Tongue (tissue), 2 donors: ENCODE results near the gene DGKI. TPM values are rescaled to one million over a fixed set of nuclear protein-coding genes. Genes with fewer than 3 reads are reported as not detected.

Experiments
- DNase-seq: peaks from one replicate; pipeline ENCODE4 v3.0.0-alpha.2; 2015
- total RNA-seq: library from RNA; depleted of rRNA; stranded (reverse); fragments of >200 nt; gene quantifications from one replicate; pipeline ENCODE4 v1.2.3, GENCODE V29; 2014

DGKI gene
- total RNA-seq, 1 donor from 2014 or later, result 5.6 TPM

- no peak for DNase-seq
These were observed 442.0 kb downstream of the DGKI start for GRCh38 chr7:137404660-137405317.

- no peak for DNase-seq
These were observed 443.4 kb downstream of the DGKI start for GRCh38 chr7:137403353-137403695.

GRCh38 chr7:137402536-137403352 lies 444.0 kb downstream of the DGKI start:
- no peak for DNase-seq

GRCh38 chr7:137399827-137400823 lies 446.6 kb downstream of the DGKI start:
- DNase-seq, result no peak

GRCh38 chr7:137396051-137396450 lies 450.7 kb downstream of the DGKI start:
- no peak for DNase-seq

GRCh38 chr7:137395420-137395819 lies 451.4 kb downstream of the DGKI start:
- no peak for DNase-seq

- no peak for DNase-seq
These were observed 453.2 kb downstream of the DGKI start for GRCh38 chr7:137393570-137393969.

GRCh38 chr7:137390076-137390475 lies 456.7 kb downstream of the DGKI start:
- no peak for DNase-seq

- DNase-seq, result no peak
These were observed 457.9 kb downstream of the DGKI start for GRCh38 chr7:137388916-137389315.

- no peak for DNase-seq
These were observed 459.8 kb downstream of the DGKI start for GRCh38 chr7:137386966-137387365.

GRCh38 chr7:137381045-137381444 lies 465.7 kb downstream of the DGKI start:
- DNase-seq, result peak; percentile 11

GRCh38 chr7:137373507-137373906 lies 473.3 kb downstream of the DGKI start:
- no peak for DNase-seq

GRCh38 chr7:137371616-137372015 lies 475.2 kb downstream of the DGKI start:
- peak; percentile 16 for DNase-seq

GRCh38 chr7:137366995-137367394 lies 479.8 kb downstream of the DGKI start:
- DNase-seq, result no peak

- DNase-seq, result no peak
These were observed 483.1 kb downstream of the DGKI start for GRCh38 chr7:137363683-137364082.

- no peak for DNase-seq
These were observed 486.6 kb downstream of the DGKI start for GRCh38 chr7:137360087-137360679.

- DNase-seq, result no peak
These were observed 491.8 kb downstream of the DGKI start for GRCh38 chr7:137354961-137355360.

GRCh38 chr7:137354396-137354795 lies 492.4 kb downstream of the DGKI start:
- DNase-seq, result peak; percentile 85

- DNase-seq, result no peak
These were observed 494.8 kb downstream of the DGKI start for GRCh38 chr7:137351941-137352340.

- no peak for DNase-seq
These were observed 500.9 kb downstream of the DGKI start for GRCh38 chr7:137345799-137346449.

GRCh38 chr7:137343281-137343841 lies 503.4 kb downstream of the DGKI start, which contains the start of gene PTN:
PTN (minus strand) TSS chr7:137343733; CDS start chr7:137254973, 88,760 bp downstream.
- peak; percentile 88 for DNase-seq
